GM12892 (cell line): ENCODE data around the gene ST7.

Source experiments
- DNase-seq: peaks from one replicate; pipeline ENCODE4 v3.0.0; 2011; ENCODE audit not compliant: insufficient read length
- FAIRE-seq: peaks from 2 replicates; lab custom pipeline; 2011; peaks lifted over from hg19 to GRCh38; lab: Jason Lieb, UNC
- POLR2A ChIP-seq: IDR thresholded peaks from 2 replicates; pipeline ENCODE4 v1.6.1; 2011; ENCODE audit warnings: low read depth, low read length, control low read depth
- POLR2AphosphoS5 ChIP-seq: IDR thresholded peaks from 2 replicates; pipeline ENCODE4 v1.6.1; 2011; ENCODE audit warnings: low read depth, low read length, control low read depth
- TAF1 ChIP-seq: IDR thresholded peaks from 2 replicates; pipeline ENCODE4 v1.6.1; 2011; ENCODE audit warnings: low read depth, mild to moderate bottlenecking, control low read depth, low read length, borderline replicate concordance

ST7 gene

DNA sequence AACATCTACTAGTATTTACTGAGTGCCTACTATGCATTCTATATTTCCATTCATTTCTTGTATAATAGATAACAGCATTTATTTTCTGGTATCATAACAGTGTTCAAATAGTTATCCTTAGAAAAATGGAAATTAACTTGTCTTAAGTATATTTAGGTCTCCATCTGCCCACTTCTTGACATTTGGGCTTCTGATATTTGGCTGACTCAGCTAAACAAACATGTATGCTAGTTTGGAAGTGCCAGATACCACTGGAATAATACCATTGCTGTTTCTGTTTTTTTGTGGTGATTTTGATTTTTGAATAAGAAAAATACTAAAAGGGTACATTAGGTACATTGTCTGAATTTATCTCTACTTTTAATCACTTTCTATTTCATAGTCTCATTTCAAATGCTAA lies 169.2 kb downstream of the ST7 start:
- FAIRE-seq = no peak
- TF ChIP-seq POLR2A (no peak), POLR2AphosphoS5 (no peak), TAF1 (no peak)
- DNase-seq = no peak

DNA sequence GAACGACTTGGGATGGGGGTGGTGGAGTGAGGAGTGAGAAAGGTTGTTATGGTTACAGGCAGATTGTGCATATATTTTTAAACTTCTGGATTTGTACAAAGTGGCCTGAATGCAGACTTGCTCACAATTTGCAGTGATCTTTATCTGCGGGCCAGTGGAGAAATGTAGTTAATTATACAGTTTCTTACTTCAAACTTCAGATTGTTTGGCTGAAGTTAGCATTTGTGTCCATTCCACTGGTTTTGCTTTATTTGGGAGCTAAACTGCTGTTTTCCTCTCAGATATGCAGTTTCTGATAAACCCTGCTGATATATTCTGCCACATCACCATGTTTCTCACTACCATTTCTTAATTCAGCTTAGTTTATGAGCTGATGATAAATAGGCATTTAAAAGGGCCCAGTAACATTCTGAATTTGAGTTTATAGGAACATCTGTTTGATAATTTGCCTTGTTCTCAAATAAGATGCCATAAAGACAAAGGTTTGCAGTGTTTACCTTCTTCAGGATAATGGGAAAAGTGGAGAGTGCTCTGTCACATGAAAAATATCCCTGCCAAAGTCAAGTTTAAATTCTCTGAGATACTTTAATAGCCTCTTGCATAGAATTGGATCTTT lies 170.1 kb downstream of the ST7 start:
- TF ChIP-seq POLR2AphosphoS5 (no peak), POLR2A (no peak), TAF1 (no peak)
- FAIRE-seq (no peak), DNase-seq (no peak)

DNA sequence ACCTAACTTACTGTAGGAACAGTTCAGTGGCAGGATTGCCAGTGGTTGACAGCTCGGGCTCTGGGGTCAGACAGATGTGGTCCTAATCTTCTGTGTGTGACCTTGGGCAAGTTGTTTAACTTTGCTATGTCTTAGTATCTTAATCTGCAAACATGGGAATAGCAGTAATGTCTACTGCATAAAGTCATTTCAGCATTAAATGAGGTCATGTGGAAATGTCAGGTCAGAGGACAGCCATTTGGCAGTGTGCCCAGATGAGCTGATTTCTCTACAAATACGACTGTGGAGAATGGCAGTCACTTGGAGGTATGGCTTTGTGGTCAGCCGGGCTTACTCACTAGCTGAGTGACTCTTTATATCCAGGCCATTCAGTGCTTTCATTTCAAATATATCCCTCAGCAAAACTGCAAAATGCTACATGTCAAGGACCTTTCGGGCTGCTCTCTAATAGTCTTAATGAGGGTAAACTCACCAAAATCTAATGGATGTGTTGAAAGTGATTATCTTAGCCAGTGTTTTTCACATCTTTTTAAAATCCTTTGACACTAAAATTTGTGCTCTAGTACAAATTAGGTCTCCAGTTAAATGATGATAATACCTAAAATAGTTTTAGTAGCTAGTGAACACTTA lies 171.4 kb downstream of the ST7 start:
- TF ChIP-seq POLR2AphosphoS5 = no peak
- no peak for TF ChIP-seq TAF1
- no peak for TF ChIP-seq POLR2A
- DNase-seq (no peak), FAIRE-seq (peak; percentile 80)

DNA sequence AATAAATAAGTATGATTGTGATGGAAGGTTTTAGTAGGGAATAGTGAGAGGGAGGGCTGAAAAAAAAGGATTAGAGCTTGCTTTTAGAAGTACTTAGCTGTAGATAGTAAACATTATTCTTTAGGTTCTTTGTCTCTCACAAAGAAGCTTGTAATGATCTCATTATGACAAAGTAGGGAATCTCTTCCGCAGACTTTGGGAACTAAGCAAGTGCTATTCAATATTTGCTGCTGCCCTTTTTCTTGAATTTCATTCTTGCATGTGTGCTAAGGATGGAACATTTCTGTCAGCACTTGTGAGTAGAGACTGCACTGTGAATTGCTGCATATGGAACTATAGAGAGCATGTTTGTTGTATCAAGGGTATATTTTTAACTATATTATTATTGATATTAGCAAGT lies 173.4 kb downstream of the ST7 start:
- TF ChIP-seq POLR2AphosphoS5 (no peak), POLR2A (no peak), TAF1 (no peak)
- DNase-seq (no peak), FAIRE-seq (no peak)

DNA sequence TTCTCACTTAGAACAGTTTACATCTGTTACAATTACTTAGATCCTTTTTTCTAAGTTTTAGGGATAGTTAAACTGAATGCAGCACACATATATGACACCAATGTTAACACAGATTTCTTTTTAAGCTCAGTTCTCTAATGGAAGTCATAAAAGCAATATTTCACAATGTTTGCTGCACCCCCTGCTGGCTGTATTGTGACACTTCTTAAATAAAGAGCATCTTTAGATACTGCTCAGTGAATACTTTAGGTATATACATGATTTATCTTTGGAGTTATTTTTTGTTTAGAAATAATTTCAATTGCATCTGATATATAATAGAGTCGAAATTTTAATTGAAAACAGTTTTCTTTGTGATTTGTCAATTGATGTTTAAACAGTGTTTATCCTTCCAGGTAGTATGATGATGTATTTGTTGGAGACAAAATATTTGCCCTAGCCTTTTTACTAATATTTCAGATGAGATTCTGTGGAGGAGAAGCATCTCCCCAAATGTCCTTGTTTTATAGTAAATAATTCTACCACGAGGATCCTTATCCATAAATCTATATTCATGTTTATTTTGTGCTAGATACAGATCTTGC lies 174.4 kb downstream of the ST7 start:
- TF ChIP-seq POLR2A = no peak
- TF ChIP-seq POLR2AphosphoS5 = no peak
- no peak for TF ChIP-seq TAF1
- FAIRE-seq (no peak), DNase-seq (no peak)

DNA sequence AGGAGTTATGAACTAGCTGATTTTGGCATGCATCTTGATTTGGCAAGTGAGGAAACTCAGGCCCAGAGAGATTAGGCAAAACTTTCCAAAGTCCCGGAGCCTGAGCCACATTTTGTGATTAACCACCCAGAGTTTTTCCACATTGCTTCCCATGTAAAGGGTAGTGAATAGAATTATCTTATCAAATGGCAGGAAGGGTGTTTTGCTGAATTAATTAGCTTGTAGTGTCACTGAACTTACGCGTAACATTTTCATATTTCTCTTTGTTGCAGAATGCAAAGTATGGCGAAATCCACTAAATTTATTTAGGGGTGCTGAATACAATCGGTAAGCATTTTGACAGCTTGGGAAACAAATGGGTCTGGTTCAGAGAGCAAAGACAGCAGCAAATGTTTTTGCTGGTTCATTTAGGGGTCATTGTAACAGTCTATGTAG lies 176.2 kb downstream of the ST7 start:
- DNase-seq (no peak), FAIRE-seq (no peak)
- no peak for TF ChIP-seq POLR2AphosphoS5
- TF ChIP-seq POLR2A = no peak
- TF ChIP-seq TAF1 = no peak

DNA sequence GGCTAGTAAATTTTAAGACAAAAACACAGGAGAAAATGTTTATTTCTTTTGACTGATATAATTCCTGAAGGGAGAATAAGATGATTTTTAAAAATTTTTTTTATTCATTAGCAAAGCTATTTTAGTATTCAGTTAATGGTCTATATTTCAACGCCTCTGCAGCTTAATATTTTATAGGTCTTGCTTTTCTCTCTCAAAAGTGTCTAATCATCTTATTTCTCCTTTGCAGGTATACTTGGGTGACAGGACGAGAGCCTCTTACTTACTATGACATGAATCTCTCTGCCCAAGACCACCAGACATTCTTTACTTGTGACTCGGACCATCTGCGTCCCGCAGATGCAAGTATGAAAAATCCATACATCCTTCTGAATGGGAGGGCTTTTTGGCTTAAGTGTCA lies 177.0 kb downstream of the ST7 start:
- DNase-seq (no peak), FAIRE-seq (no peak)
- TF ChIP-seq POLR2A (no peak), TAF1 (no peak), POLR2AphosphoS5 (no peak)

DNA sequence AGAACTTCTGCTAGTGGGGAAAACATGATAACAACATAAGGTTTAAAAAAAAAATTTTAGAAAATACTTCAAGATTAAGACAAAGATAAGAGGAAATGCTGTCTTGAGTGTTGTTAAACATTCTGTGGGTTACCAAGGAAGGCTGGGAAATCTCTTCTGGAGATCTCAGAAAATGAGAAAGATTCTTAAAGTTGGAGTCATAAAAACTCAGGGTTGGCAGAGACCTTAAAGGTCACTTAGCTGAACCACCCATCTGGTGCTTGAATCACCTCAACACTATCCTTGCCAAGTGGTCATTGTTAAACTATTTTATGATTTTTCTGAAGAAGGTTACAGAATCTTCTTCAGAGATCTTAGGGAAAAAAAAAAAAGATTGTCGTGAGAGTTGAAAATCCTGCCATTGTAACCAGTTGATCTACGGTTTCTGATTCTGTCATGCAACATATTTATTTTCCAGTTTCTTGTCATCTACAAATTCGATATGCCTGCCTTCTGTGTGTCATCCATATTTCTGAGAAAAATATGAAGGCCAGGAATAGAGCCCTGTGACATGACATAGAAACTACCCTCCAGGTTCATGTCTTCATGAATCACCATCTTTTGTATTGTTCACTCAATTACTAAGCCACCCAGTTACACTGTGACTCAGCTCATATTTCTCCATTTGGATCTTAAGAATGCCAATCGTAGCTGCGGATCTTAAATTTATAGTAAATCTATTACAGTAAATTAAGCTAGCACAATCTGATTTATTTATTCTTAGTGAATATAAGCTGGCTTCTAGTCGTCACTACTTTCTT lies 179.2 kb downstream of the ST7 start:
- TF ChIP-seq TAF1 (no peak), POLR2A (no peak), POLR2AphosphoS5 (no peak)
- no peak for DNase-seq
- no peak for FAIRE-seq

DNA sequence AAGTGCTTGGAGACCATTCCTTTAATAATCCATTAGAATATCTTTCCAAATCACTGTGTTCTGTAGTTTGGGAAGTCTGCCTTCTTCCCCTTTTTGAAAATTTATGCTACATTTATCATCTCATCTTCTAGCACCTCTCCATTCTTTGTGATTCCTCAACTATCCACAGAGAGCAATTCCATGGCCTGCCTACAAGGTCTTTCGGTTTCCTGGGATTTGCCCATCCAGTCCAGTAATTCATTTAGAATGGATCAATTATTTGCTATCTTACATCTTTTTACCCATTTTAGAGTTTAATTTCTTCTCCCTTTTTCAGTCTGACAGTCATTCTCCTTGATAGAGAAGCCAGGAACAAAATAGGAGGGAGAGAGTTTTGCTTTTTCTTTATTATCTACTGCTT lies 179.8 kb downstream of the ST7 start:
- DNase-seq (no peak), FAIRE-seq (no peak)
- TF ChIP-seq POLR2A (no peak), TAF1 (no peak), POLR2AphosphoS5 (no peak)

DNA sequence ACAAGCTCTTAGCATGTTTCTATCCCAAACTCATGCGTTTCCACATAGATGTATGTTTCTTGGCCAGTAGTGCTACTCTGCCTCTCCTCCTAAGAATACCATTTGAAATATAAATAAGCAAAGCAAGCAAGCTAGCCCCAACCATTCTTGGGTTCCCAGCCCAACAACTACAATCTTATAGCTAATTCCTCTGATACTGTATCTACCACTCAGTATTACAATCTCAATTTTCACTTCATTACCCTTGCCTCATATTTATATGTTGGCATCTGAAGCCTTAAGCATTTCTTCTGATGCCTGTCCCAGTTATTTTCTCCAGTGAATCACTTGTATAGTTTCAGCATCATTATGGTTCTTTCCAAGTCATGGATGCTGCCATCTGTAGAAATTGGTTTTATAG lies 181.1 kb downstream of the ST7 start:
- TF ChIP-seq POLR2A (no peak), TAF1 (no peak), POLR2AphosphoS5 (no peak)
- no peak for FAIRE-seq
- DNase-seq = no peak

DNA sequence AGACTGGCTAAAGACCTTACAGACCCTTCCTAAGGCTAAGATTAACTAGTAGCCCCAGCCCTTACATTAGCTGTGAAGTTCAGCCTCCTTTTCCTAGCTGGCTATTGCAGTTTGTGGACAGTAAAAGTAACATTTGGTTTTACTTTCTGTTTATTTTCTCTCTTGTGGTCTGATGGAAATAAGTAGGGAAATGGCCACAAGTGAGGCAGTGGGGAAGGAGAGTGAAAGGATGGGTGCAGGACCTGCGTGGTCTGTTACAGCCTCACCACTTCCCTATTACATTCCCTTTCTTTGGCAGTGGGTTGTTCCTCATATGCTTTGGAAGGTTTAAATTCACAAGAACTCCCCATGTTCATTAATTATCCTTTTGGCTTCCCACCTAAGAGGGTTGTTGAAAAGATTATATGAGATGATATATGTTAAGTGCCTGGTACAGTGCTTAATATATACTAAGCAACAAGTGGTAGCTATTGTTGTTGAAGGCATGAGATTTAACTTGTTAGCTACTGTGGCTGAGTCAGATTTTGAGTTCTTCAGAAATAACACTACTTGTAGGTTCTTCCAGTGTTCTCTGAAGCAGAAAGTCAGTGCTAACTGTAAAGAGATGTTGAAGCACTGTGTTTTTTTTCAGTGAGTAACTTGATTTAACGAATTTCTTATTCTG lies 181.7 kb downstream of the ST7 start:
- DNase-seq (no peak), FAIRE-seq (peak; percentile 58)
- no peak for TF ChIP-seq POLR2AphosphoS5

DNA sequence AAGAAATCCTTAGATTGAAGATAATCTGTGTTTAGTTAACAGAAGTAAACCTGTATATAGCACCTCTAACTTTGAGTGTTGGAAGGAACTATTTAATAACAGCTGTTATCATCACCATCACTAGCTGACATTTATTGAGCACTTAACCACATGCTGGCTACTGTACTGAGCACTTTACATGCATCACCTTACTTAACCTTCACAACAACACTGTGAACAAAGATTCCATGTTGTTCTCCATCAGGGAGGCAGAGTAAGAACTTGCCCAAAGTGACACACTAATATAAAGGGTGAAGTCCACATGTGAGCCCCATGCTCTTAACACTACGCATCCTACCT lies 182.2 kb downstream of the ST7 start:
- TF ChIP-seq POLR2AphosphoS5 = no peak
- TF ChIP-seq TAF1 = no peak
- no peak for TF ChIP-seq POLR2A
- FAIRE-seq (peak; percentile 83), DNase-seq (no peak)
